Progenitor cell of endocrine pancreas (in vitro differentiated cells): ENCODE data around the gene PLA2G2E. TPM values are rescaled to one million over a fixed set of nuclear protein-coding genes. Genes with fewer than 3 reads are reported as not detected.
"Not testable (repeated sequence)": the region's sequence is repeated elsewhere in the genome, so short reads cannot be mapped to it uniquely, and the experiment has no call there.

Experiments
- DNase-seq: peaks from one replicate; pipeline ENCODE4 v3.0.0; 2021; ENCODE audit warnings: low spot score; ENCODE audit not compliant: unreplicated experiment
- H3K27ac Mint-ChIP-seq: 2 replicates; pipeline ENCODE4 v1.8.0; 2021; ENCODE audit warnings: mild to moderate bottlenecking, moderate library complexity, mixed read lengths
- H3K27me3 Mint-ChIP-seq: 2 replicates; pipeline ENCODE4 v1.8.0; 2021; ENCODE audit warnings: mixed read lengths
- H3K36me3 Mint-ChIP-seq: 2 replicates; pipeline ENCODE4 v1.8.0; 2022; ENCODE audit warnings: mixed read lengths; ENCODE audit not compliant: insufficient read depth
- H3K4me1 Mint-ChIP-seq: 2 replicates; pipeline ENCODE4 v1.8.0; 2021; ENCODE audit warnings: low read depth, mixed read lengths
- H3K4me3 Mint-ChIP-seq: 2 replicates; pipeline ENCODE4 v1.8.0; 2021; ENCODE audit warnings: low read depth, mild to moderate bottlenecking, moderate library complexity, mixed read lengths
- H3K9me3 Mint-ChIP-seq: 2 replicates; pipeline ENCODE4 v1.8.0; 2021; ENCODE audit warnings: low read depth, mixed read lengths
- total RNA-seq: library from RNA; stranded (reverse); gene quantifications from 2 replicates; pipeline ENCODE4 v1.2.1, GENCODE V29; 2021
- TF ChIP-seq, protein P1 (sequence below): fragments of 200-600 bp; sonication (generic); IDR thresholded peaks from one replicate; pipeline ENCODE4 v1.5.0; 2021; ENCODE audit warnings: antibody characterized with exemption, mild to moderate bottlenecking; ENCODE audit not compliant: unreplicated experiment

Gene PLA2G2E
- total RNA-seq, 1 donor from 2014 or later, result not detected

DNA sequence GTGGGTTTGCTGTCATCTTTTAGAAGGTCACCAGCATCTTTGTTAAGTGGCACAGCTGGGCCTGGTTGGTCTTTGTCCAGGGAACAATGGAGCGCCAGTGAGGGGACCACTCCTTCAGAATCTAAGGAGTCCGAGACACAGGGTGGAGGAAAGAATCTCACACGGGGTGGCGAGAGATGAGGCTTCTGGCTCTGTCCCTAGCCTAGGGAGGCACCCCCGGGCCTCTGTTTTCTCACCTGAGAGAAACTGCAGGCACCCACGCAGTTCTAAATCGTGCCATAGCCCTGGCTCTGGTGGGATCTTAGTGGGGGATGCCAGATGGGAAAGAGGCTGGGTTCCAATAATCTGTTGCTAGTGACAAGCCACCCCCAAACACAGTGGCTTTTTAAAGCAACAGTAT is 10.9 kb upstream of the PLA2G2E start:
- Mint-ChIP-seq H3K36me3 (peaks cover 3% of the 10 kb centered on the region), H3K9me3 (peaks cover 33% of the 10 kb centered on the region), H3K27ac (no peak overlapping the region), H3K4me1 (no peaks in the 10 kb centered on the region), H3K4me3 (no peak overlapping the region), H3K27me3 (no peaks in the 10 kb centered on the region)
- DNase-seq, result no peak
- TF ChIP-seq, protein P1, sequence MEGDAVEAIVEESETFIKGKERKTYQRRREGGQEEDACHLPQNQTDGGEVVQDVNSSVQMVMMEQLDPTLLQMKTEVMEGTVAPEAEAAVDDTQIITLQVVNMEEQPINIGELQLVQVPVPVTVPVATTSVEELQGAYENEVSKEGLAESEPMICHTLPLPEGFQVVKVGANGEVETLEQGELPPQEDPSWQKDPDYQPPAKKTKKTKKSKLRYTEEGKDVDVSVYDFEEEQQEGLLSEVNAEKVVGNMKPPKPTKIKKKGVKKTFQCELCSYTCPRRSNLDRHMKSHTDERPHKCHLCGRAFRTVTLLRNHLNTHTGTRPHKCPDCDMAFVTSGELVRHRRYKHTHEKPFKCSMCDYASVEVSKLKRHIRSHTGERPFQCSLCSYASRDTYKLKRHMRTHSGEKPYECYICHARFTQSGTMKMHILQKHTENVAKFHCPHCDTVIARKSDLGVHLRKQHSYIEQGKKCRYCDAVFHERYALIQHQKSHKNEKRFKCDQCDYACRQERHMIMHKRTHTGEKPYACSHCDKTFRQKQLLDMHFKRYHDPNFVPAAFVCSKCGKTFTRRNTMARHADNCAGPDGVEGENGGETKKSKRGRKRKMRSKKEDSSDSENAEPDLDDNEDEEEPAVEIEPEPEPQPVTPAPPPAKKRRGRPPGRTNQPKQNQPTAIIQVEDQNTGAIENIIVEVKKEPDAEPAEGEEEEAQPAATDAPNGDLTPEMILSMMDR, result no peak

GRCh38 chr1:19932866-19933265 is 9.4 kb upstream of the PLA2G2E start:
- Mint-ChIP-seq H3K27ac (no peak overlapping the region), H3K9me3 (peaks cover 31% of the 10 kb centered on the region), H3K4me1 (no peaks in the 10 kb centered on the region), H3K4me3 (no peak overlapping the region), H3K36me3 (peaks cover 3% of the 10 kb centered on the region), H3K27me3 (no peaks in the 10 kb centered on the region)
- TF ChIP-seq, protein P1, result no peak
- DNase-seq, result no peak

GRCh38 chr1:19927130-19927421 is 3.7 kb upstream of the PLA2G2E start:
- peak overlapping the region; percentile 5 for H3K4me3 Mint-ChIP-seq
- H3K9me3 Mint-ChIP-seq, result peaks cover 25% of the 10 kb centered on the region
- not testable (repeated sequence) for H3K27me3 Mint-ChIP-seq, H3K36me3 Mint-ChIP-seq, DNase-seq
- H3K27ac Mint-ChIP-seq, result peak overlapping the region; percentile 96
- peaks cover 23% of the 10 kb centered on the region for H3K4me1 Mint-ChIP-seq

GRCh38 chr1:19926296-19927129 is 3.1 kb upstream of the PLA2G2E start:
- Mint-ChIP-seq H3K27ac (peak overlapping the region; percentile 96), H3K9me3 (peaks cover 20% of the 10 kb centered on the region), H3K4me3 (peak overlapping the region; percentile 5), H3K4me1 (peaks cover 23% of the 10 kb centered on the region), H3K36me3 (no peaks in the 10 kb centered on the region), H3K27me3 (peaks cover 5% of the 10 kb centered on the region)
- no peak for DNase-seq
- TF ChIP-seq, protein P1, result no peak

GRCh38 chr1:19925342-19926070 is 2.1 kb upstream of the PLA2G2E start:
- TF ChIP-seq, protein P1, result no peak
- Mint-ChIP-seq H3K27ac (peak overlapping the region; percentile 86), H3K4me1 (peaks cover 23% of the 10 kb centered on the region), H3K36me3 (no peaks in the 10 kb centered on the region), H3K27me3 (peaks cover 5% of the 10 kb centered on the region), H3K9me3 (peaks cover 16% of the 10 kb centered on the region), H3K4me3 (peak overlapping the region; percentile 19)
- no peak for DNase-seq
